Left lung (tissue), 10 donors: Measurements from ENCODE around the gene LRRC14B. TPM values are rescaled to one million over a fixed set of nuclear protein-coding genes. Genes with fewer than 3 reads are reported as not detected.

Experiments
- ATAC-seq: fragments of 200-7000 bp; cut with Tn5 transposase; one replicate; pipeline ENCODE4 v1.9.1; 2020; ENCODE audit warnings: moderate library complexity
- DNase-seq, 4 donors: peaks; one replicate each; pipeline ENCODE4 v3.0.0-alpha.2; 2013 to 2020
- H3K27ac ChIP-seq, 2 donors: fragments of 200-600 bp; sonication (generic) in 1 of 2; one replicate each; pipeline versions ENCODE4 v1.5.0 to v1.8.0; 2020 to 2021
- H3K27me3 ChIP-seq, 2 donors: fragments of 200-600 bp; sonication (generic) in 1 of 2; one replicate each; pipeline versions ENCODE4 v1.5.0 to v1.8.0; 2020 to 2021
- H3K36me3 ChIP-seq, 2 donors: fragments of 200-600 bp; sonication (generic) in 1 of 2; one replicate each; pipeline versions ENCODE4 v1.5.0 to v1.8.0; 2020 to 2021
- H3K4me1 ChIP-seq, 2 donors: fragments of 200-600 bp; one replicate each; pipeline ENCODE4 v1.8.0; 2021
- H3K4me3 ChIP-seq, 2 donors: fragments of 200-600 bp; sonication (generic) in 1 of 2; one replicate each; pipeline versions ENCODE4 v1.5.0 to v1.8.0; 2020 to 2021; ENCODE audit warnings: mild to moderate bottlenecking in 1 of 2
- H3K9me3 ChIP-seq, 2 donors: fragments of 200-600 bp; sonication (generic) in 1 of 2; one replicate each; pipeline versions ENCODE4 v1.5.0 to v1.8.0; 2020 to 2021
- intact Hi-C, 2 donors: fragments of 100-400 bp; cut with DNase I; formaldehyde crosslinking; loops; one replicate each; pipeline versions ENCODE4 v1.11.2 to v1.14.2; 2022
- polyA plus RNA-seq, 6 donors: library from polyadenylated mRNA; unstranded; fragments of 120-200 nt; gene quantifications; one replicate each; pipeline ENCODE4 v1.2.1, GENCODE V29; 2013; ENCODE audit not compliant: insufficient read length in 6 of 6
- total RNA-seq, 2 donors: library from RNA; stranded (reverse); fragmentation: NEBNext Ultra II Directional; extraction: Animal tissue kit (Norgen Biotek cat#: 25700); gene quantifications; one replicate each; pipeline ENCODE4 v1.2.1, GENCODE V29; 2021
- TF ChIP-seq, protein P1 (sequence below), 2 donors: fragments of 200-600 bp; sonication (generic) in 1 of 2; IDR thresholded peaks; one replicate each; pipeline versions ENCODE4 v1.5.0 to v1.8.0; 2021; ENCODE audit warnings: antibody characterized with exemption in 2 of 2
- donor health status: DM: no; HTN: yes; CAD: no.
- donor health status: DM: no; HTN: no; CAD: no.

LRRC14B gene
- total and polyA plus RNA-seq, 8 donors, result 0.08 to 0.14 (median 0.11) TPM; not detected in 3

DNA sequence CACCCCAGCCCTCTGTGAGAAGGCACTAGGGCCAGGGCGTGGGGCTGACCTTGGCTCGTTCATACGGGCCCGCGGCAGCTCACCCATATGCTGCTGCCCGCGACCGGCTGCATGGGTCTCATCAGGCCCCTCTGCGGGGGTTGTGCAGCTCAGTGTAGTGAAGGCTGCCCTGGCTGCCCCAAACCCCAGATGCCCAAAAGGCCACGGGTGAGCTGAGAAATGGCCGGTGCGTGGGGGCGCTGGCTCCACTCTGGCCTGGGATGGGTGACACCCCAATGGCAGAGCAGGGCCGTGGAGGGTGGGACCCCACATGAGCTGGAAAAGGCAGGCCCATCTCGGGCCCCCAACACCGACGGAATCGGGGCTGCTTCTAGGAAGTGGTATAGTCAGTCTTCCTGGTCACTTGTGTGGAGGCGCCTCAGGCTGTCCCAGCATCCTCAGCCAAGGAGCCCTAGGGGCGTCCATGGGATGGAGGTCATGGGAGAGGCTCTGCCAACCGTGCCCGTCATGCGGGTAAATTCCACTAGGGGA, 19.4 kb upstream of the LRRC14B start:
- Histone ChIP-seq H3K36me3 (no peaks in the 10 kb centered on the region), H3K27me3 (no peaks in the 10 kb centered on the region), H3K4me1 (peaks cover 0 to 3% of the 10 kb centered on the region in 2 donors), H3K9me3 (no peaks in the 10 kb centered on the region), H3K27ac (no peak overlapping the region), H3K4me3 (no peak overlapping the region)
- TF ChIP-seq, protein P1, sequence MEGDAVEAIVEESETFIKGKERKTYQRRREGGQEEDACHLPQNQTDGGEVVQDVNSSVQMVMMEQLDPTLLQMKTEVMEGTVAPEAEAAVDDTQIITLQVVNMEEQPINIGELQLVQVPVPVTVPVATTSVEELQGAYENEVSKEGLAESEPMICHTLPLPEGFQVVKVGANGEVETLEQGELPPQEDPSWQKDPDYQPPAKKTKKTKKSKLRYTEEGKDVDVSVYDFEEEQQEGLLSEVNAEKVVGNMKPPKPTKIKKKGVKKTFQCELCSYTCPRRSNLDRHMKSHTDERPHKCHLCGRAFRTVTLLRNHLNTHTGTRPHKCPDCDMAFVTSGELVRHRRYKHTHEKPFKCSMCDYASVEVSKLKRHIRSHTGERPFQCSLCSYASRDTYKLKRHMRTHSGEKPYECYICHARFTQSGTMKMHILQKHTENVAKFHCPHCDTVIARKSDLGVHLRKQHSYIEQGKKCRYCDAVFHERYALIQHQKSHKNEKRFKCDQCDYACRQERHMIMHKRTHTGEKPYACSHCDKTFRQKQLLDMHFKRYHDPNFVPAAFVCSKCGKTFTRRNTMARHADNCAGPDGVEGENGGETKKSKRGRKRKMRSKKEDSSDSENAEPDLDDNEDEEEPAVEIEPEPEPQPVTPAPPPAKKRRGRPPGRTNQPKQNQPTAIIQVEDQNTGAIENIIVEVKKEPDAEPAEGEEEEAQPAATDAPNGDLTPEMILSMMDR (IDR thresholded peaks at IDR 0.05), result no peak
- DNase-seq (peak in 1 of 4 donors; percentile 70), ATAC-seq (no peak)
- intact Hi-C loops, result no loop called here

DNA sequence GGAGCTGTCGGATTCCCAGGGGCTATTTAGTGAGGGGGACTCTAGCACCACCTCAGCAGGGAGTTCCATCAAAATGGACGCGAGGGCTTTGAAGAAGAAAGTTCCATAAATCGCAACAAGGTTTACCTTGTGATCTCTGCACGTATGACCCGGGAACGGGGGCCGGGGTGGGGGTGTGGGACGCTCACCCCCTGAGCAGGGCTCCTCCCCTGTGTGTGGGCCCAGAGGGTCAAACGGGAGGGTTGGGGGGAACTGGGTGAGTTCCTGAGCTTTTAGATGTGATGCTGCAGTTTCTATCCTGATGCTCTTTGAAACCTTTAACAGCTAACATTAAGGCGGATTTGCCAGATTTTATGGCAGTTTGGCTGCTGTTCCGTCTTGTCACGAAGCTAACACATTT, 18.9 kb upstream of the LRRC14B start:
- Histone ChIP-seq H3K27me3 (no peaks in the 10 kb centered on the region), H3K4me3 (no peak overlapping the region), H3K36me3 (no peaks in the 10 kb centered on the region), H3K9me3 (no peaks in the 10 kb centered on the region), H3K27ac (no peak overlapping the region), H3K4me1 (peaks cover 0 to 3% of the 10 kb centered on the region in 2 donors)
- intact Hi-C loops, result no loop called here
- ATAC-seq (no peak), DNase-seq (peak in 1 of 4 donors; percentile 50)
- TF ChIP-seq, protein P1 (IDR thresholded peaks at IDR 0.05), result no peak

GRCh38 chr5:172841-173251, 18.4 kb upstream of the LRRC14B start:
- DNase-seq (peak in 1 of 4 donors; percentile 54), ATAC-seq (no peak)
- Histone ChIP-seq H3K9me3 (no peaks in the 10 kb centered on the region), H3K36me3 (no peaks in the 10 kb centered on the region), H3K27me3 (no peaks in the 10 kb centered on the region), H3K4me1 (peaks cover 0 to 3% of the 10 kb centered on the region in 2 donors), H3K27ac (no peak overlapping the region), H3K4me3 (no peak overlapping the region)
- TF ChIP-seq, protein P1 (IDR thresholded peaks at IDR 0.05), result no peak
- intact Hi-C loops, result no loop called here

- Histone ChIP-seq H3K9me3 (no peaks in the 10 kb centered on the region), H3K4me3 (no peak overlapping the region), H3K4me1 (peaks cover 0 to 1% of the 10 kb centered on the region in 2 donors), H3K36me3 (no peaks in the 10 kb centered on the region), H3K27ac (no peak overlapping the region), H3K27me3 (no peaks in the 10 kb centered on the region)
- intact Hi-C loops, result no loop called here
- DNase-seq (peak in 1 of 4 donors; percentile 68), ATAC-seq (no peak)
- TF ChIP-seq, protein P1 (IDR thresholded peaks at IDR 0.05), result no peak
Observed at GRCh38 chr5:173392-174290, 17.7 kb upstream of the LRRC14B start.

GRCh38 chr5:174291-174600, 17.0 kb upstream of the LRRC14B start:
- no peaks in the 10 kb centered on the region for H3K27me3 ChIP-seq
- TF ChIP-seq, protein P1 (IDR thresholded peaks at IDR 0.05), result no peak
- intact Hi-C loops, result no loop called here
- H3K27ac ChIP-seq, result no peak overlapping the region
- H3K4me3 ChIP-seq, result no peak overlapping the region
- no peaks in the 10 kb centered on the region for H3K4me1 ChIP-seq
- no peaks in the 10 kb centered on the region for H3K36me3 ChIP-seq
- no peak for ATAC-seq
- H3K9me3 ChIP-seq, result no peaks in the 10 kb centered on the region
- DNase-seq, result no peak
